CD4-positive, alpha-beta T cell treated with Interleukin-6 at 100 ng/mL for 8 hours (primary cell): ENCODE measurements around the gene LRRC63.
A peak's percentile ranks its signal among the peaks of the same experiment; 100 is the strongest.

Experiments
- DNase-seq: peaks from one replicate; pipeline ENCODE4 v3.0.0-alpha.2; 2020; ENCODE audit warnings: mixed read lengths, low spot score

Gene LRRC63

GRCh38 chr13:46313024-46313423 is 101.3 kb downstream of the LRRC63 start:
- DNase-seq = no peak

GRCh38 chr13:46313432-46314257 is 101.9 kb downstream of the LRRC63 start:
- no peak for DNase-seq

- DNase-seq = no peak
Observed at GRCh38 chr13:46314587-46314986, 102.9 kb downstream of the LRRC63 start.

- no peak for DNase-seq
Observed at GRCh38 chr13:46315036-46315435, 103.3 kb downstream of the LRRC63 start.

GRCh38 chr13:46315491-46316075 is 103.9 kb downstream of the LRRC63 start:
- no peak for DNase-seq

- DNase-seq = no peak
Observed at GRCh38 chr13:46317120-46317519, 105.4 kb downstream of the LRRC63 start.

GRCh38 chr13:46318986-46319385 is 107.3 kb downstream of the LRRC63 start:
- no peak for DNase-seq

- DNase-seq = no peak
Observed at GRCh38 chr13:46320406-46320805, 108.7 kb downstream of the LRRC63 start.

GRCh38 chr13:46320821-46321220 is 109.1 kb downstream of the LRRC63 start:
- no peak for DNase-seq

GRCh38 chr13:46321494-46322225 is 109.9 kb downstream of the LRRC63 start:
- peak; percentile 74 for DNase-seq

- DNase-seq = no peak
Observed at GRCh38 chr13:46324976-46325375, 113.2 kb downstream of the LRRC63 start.
